Measurements from ENCODE around the gene KATNB1.
"Not testable (repeated sequence)": the region's sequence is repeated elsewhere in the genome, so short reads cannot be mapped to it uniquely, and the experiment has no call there.

Gene KATNB1

DNA sequence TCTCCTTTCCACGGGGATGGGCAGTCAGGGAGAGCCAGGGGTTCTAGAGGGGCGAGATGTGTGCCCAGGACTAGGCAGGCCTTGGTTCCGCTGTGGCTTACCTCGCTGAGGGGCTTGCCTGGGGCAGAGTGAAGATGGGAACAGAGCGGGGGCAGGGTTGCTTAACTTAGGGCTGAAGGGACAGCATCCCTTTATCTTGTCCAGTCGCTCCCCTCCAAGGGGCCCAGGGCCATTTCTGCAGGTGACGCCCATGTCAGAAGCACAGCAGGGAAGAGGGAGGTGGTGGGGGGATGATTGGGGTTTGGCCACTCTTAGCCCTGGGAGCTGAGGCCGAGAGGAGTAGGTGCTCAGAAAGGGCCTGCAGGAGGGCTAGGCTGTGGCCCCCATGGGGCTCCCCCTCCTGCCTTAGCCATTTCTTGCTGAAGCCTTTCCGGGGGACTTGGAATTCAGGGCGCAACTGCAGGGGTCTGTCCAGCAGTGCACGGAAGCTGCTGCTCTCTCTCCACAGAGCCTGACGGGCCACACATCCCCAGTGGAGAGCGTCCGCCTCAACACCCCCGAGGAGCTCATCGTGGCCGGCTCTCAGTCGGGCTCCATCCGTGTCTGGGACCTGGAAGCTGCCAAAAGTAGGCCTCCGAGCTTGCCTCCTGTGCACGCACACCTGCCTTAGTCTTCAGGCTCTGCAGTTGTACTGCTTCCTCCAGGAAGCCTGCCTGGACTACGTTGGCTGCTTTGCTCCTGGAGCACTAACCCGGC is 8.5 kb downstream of the KATNB1 start:
- DNase-seq (ENCODE audit: low spot score): no peak

- no peak for DNase-seq (ENCODE audit: low spot score)
These were observed 9.0 kb downstream of the KATNB1 start for GRCh38 chr16:57744642-57744903.

- DNase-seq (ENCODE audit: low spot score): no peak
These were observed 10.2 kb downstream of the KATNB1 start for GRCh38 chr16:57745768-57746167.

DNA sequence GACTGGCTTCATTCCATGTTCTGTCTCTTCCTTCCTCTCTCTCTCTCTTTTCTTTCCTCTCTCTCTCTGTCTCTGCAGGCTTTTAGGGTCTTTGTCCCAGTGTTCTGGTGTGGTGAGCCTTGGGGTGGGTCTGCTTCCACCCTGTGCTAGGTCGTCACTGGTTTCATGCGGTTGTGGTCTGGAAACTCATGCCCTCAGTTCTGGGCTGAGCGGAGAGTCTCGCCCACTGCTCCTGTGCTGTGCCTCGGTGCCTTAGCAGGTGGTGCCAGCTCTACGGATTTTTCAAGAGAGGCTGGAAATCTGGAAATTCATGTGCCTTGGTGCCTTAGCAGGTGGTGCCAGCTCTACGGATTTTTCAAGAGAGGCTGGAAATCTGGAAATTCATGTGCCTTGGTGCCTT is 10.7 kb downstream of the KATNB1 start:
- DNase-seq (ENCODE audit: low spot score): not testable (repeated sequence)

- no peak for DNase-seq (ENCODE audit: low spot score)
These were observed 11.5 kb downstream of the KATNB1 start for GRCh38 chr16:57747091-57747490.

DNA sequence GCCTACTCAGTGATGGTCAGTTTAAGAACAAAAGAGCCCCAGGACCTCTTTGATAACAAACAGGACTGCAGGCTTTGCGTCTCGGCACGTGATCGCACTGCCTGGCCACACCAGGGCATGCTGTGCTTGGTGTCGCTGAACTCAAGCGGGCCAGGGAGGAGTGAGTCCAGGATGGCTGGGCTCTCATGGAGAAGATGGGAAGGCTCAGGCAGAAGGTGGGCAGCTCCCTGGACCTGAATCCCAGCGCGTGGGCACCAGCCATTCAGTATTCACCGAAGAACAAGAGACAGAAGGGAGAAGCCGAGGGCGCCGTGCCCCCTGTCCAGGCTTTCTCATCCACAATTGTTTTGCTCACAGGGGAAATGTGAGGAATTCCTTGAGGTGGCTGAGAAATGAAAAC is 11.9 kb downstream of the KATNB1 start:
- DNase-seq (ENCODE audit: low spot score): no peak

DNA sequence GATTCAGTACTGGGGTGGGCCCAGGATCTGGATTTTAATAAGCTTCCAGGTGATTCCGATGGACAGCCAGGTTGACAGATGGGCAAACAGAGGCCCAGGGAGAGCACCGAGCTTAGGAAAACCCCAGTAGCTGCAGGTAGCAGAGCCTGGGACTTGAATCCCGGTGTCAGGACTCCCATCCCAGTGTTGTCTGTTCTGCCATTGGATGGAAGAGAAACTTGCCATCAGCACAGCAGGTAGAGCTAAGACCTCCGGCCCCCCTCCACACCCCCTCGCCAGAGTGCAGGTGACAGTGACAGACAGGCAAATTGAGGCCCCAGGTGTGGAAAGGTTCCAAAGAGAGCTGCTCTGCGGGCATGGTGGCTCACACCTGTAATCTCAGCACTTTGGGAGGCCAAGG is 12.4 kb downstream of the KATNB1 start:
- DNase-seq (ENCODE audit: low spot score): no peak

GRCh38 chr16:57748596-57748995 is 13.0 kb downstream of the KATNB1 start:
- DNase-seq (ENCODE audit: low spot score): no peak

DNA sequence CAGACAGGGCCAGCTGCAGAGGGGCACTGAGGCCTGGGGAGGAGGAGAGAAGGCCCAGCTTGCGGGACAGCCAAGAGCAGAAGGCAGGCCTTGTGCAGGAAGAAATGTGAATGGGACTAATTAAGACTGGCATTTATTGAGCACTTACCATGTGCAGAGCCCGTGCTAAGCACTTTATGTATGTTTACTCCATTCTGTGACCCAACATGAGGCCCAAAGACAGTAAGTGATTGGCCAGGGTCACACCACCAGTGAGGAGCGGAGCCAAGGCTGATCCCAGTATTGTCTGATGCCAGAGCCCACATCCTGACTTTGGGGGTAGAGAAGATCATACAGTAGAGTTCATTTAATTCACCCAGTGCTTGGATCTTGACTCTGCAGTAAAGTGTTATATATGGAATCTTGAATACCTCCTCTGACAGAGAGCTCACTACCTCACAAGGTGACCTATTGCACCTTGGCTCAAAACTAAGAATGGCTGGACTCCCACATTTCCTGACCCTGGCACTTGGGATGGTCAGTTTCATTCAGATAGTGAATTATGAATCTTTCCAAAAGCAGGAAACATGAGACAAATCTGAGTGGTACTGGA is 13.6 kb downstream of the KATNB1 start:
- DNase-seq (ENCODE audit: low spot score): no peak

GRCh38 chr16:57749856-57750452 is 14.4 kb downstream of the KATNB1 start:
- DNase-seq (ENCODE audit: low spot score): no peak

GRCh38 chr16:57750796-57751538 is 15.4 kb downstream of the KATNB1 start:
- no peak for DNase-seq (ENCODE audit: low spot score)

GRCh38 chr16:57751539-57752202 is 16.1 kb downstream of the KATNB1 start:
- DNase-seq (ENCODE audit: low spot score): no peak

GRCh38 chr16:57752203-57752580 is 16.6 kb downstream of the KATNB1 start:
- DNase-seq (ENCODE audit: low spot score): no peak

DNA sequence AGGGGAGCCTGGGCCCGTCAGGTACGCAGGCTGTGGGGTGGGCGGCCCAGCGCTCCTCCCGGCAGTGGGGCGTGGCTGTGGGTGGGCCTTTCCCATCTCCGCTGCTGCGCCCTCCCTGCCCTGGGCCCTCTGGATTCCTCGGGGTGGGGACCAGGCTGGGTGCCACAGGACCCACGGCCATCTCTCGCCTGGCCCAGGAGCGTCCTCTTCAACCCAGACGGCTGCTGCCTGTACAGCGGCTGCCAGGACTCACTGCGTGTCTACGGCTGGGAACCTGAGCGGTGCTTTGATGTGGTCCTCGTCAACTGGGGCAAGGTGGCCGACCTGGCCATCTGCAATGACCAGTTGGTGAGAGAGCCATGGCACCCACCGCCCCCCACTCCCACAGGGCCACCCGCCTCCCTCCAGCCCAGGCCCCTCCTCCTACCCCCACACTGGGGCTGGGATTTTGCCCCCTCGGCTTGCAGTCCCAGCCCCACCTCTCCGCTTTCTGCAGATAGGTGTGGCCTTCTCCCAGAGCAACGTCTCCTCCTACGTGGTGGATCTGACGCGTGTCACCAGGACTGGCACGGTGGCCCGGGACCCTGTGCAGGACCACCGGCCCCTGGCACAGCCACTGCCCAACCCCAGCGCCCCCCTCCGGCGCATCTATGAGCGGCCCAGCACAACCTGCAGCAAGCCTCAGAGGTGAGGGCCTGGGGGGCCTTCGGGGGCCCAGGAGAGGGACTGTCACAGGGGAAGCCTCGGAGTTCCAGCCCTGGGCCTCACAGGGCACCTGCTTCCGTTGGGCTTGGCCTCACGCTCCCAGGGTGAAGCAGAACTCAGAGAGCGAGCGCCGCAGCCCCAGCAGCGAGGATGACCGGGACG is 17.2 kb downstream of the KATNB1 start:
- DNase-seq (ENCODE audit: low spot score): no peak

DNA sequence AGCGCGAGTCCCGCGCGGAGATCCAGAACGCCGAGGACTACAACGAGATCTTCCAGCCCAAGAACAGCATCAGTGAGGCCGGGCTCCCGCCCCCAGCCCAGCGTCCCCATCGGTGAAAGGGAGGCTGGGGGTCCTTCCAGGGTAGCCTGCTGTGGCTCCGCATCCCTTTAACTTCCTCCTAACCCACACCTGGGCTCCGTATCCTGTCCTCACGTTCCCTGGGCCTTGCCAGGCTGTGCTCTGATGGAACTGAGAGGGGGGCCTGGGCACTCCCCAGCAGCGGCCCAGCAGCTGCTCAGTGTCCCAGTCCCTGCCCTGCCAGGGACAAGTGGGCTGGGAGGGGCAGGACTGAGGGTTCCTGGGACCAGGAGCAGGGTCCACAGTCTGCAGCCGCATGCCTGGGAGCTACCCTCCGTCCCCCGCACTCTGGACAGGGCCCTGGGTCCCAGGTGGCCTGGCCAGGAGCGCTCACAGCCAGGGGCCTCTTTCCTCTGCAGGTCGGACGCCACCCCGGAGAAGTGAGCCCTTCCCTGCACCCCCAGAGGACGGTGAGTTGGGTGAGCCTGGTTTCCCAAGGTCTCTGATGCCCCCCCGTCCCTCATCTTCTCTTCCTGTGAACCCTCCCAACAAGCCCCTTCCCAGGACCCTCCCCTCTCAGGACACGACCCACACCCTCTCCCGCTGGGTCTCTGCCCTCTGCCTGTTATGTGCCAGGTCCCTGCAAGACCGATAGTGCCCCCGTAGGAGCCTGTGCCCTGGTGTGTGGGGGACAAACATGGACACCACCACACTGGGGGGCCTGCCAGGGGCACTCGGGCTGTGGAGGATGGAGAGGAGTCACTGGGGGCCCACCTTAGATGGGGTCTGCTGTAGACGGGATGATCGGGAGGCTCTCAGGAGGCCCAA is 18.1 kb downstream of the KATNB1 start:
- DNase-seq (ENCODE audit: low spot score): no peak

GRCh38 chr16:57754354-57755060 is 18.9 kb downstream of the KATNB1 start:
- no peak for DNase-seq (ENCODE audit: low spot score)

DNA sequence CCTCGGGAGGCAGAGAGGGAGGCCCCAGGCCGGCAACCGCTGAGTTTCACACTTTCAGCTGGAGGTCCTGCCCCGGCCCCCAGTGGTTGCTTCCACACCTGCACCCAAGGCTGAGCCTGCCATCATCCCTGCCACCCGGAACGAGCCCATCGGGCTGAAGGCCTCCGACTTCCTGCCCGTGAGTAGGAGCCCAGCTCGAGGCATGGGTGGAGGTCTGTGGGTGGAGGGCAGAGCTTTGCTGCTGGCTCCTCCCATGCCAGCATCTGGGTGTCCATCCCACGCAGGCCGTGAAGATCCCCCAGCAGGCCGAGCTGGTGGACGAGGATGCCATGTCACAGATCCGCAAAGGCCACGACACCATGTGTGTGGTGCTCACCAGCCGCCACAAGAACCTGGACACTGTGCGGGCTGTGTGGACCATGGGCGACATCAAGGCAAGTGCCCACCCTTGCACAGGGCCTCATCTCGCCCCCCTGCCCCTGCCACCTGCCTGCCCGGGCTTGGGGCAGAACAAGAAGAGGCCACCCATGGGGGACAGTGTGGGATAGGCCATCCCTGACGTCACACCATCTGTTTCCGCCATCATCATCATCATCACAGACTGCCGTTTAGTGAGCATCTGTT is 19.6 kb downstream of the KATNB1 start:
- DNase-seq (ENCODE audit: low spot score): no peak

DNA sequence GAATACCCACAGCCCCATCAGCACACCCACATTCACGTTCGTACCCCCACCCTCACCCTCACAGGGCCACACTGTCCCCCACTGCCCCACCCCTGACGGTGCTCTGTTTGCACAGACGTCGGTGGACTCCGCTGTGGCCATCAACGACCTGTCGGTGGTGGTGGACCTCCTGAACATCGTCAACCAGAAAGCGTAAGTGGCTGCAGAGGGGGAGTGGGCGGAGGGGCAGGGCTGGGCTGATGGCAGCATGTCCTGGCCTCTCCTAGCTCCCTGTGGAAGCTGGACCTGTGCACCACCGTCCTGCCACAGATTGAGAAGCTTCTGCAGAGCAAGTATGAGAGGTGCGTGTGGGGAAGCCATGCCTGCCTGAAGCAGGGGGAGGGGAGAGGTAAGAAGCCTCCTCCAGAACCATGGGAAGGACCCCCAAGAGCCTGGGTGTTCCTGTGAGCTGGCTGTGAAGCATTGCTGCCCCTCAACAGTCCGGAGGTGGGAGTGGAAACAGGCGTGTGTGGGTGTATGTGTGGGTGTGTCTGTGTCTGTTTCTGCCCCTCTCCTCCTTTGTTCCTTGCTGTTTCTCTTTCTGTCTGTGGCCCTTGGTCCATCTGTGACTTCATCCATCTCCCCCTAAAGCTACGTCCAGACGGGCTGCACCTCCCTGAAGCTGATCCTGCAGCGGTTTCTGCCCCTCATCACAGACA is 20.3 kb downstream of the KATNB1 start:
- no peak for DNase-seq (ENCODE audit: low spot score)

Data from HuH-7.5 (cell line).